C4-2B (cell line): ENCODE data around the gene APPBP2.

Experiments
- H3K27ac ChIP-seq: fragments of 450-650 bp; 2 replicates; pipeline ENCODE4 v1.5.1; 2017
- CTCF ChIP-seq: fragments of 450-650 bp; conservative IDR thresholded peaks from 2 replicates; pipeline ENCODE4 v1.5.1; 2017; ENCODE audit warnings: mild to moderate bottlenecking
- ZFX ChIP-seq: fragments of 450-650 bp; IDR thresholded peaks from 2 replicates; pipeline ENCODE4 v1.6.1; 2017

The APPBP2 gene

DNA sequence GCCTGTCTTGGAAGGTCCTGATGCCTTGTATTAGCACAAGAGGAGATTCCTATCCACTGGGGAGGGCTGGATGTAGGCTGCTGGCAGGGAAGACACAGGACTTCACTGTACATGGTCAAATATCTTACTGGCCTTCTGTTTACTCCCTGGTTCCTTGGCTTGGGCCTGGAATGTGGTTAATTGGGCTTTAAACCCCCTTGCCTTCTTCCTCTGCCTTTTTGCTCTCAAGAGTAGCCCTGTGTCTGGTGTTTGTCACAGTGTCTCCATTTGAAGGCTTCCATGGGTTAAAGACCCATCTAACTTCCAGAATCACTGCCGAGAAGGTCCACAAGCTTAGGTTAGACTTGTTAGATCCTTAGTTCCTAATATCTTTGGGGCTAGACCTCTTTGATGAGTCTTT, 110.9 kb downstream of the APPBP2 start:
- no peak overlapping the region for H3K27ac ChIP-seq
- no peak for TF ChIP-seq ZFX
- TF ChIP-seq CTCF, result no peak

GRCh38 chr17:60412701-60413100, 113.3 kb downstream of the APPBP2 start:
- no peak for TF ChIP-seq ZFX

DNA sequence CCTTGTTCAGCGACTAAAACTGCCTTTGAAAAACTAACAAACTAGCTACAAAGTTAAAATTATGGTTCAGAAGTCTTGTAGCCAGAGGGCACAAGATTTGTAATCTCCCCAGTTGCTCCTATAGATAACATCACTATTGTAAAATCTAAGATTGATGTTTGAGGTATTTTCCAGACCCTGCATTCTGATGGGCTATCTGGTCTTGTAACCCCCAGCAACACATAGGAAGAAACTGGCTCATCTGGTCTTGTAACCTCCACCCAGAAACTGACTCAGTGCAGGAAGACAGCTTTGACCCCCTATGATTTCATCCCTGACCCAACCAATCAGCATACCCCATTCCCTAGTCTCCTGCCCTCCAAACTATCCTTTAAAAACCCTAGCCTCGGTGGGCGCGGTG, 116.0 kb downstream of the APPBP2 start:
- H3K27ac ChIP-seq, result no peak overlapping the region
- TF ChIP-seq ZFX (no peak), CTCF (no peak)

More at GRCh38 chr17:60412701-60413100, 113.3 kb downstream of the APPBP2 start:
- no peak overlapping the region for H3K27ac ChIP-seq

DNA sequence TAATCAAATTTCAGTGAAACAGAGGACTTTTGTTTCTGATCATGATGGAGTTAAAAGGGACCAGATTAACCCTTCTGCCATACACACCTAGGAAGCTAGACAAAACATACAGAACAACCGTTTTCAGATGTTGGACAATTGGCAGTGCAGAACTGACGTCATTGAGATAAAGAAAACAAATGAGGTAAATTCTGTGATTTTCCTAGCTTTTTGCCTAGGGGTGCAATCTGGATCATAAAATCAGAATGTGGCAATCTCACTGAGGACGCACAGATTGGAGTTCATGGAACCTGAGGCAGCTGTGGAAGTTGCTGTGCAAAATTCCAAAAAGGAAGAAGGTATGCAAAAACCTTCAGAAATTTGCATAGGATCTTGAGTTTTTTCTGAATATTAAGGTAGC, 119.2 kb downstream of the APPBP2 start:
- TF ChIP-seq CTCF, result no peak
- no peak for TF ChIP-seq ZFX
- no peak overlapping the region for H3K27ac ChIP-seq

- H3K27ac ChIP-seq, result no peak overlapping the region
- TF ChIP-seq CTCF (no peak), ZFX (no peak)
These were observed 122.1 kb downstream of the APPBP2 start for GRCh38 chr17:60403962-60404361.

DNA sequence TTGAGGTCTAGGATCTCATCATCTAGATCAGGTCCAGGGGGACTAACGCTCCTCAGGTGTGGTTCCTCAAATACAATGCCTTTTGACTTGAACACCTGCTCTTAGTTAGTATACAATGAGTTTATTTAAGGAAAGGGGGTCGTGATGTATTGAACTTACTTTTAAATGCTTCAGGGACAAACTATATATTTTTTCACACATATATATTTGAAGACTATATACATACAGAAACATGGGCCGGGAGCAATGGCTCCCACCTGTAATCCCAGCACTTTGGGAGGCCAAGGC, 122.6 kb downstream of the APPBP2 start:
- TF ChIP-seq CTCF (no peak), ZFX (no peak)
- H3K27ac ChIP-seq, result no peak overlapping the region

- no peak for TF ChIP-seq CTCF
- TF ChIP-seq ZFX, result no peak
- no peak overlapping the region for H3K27ac ChIP-seq
These were observed 124.2 kb downstream of the APPBP2 start for GRCh38 chr17:60401819-60402218.

- no peak for TF ChIP-seq ZFX
- no peak for TF ChIP-seq CTCF
- H3K27ac ChIP-seq, result no peak overlapping the region
These were observed 127.6 kb downstream of the APPBP2 start for GRCh38 chr17:60398227-60398959.
